Pons (tissue), 1 donor: ENCODE measurements around the gene OR2AK2.
A peak's percentile ranks its signal among the peaks of the same experiment; 100 is the strongest.

Experiments
- DNase-seq: peaks from one replicate; pipeline ENCODE4 v3.0.0-alpha.2; 2016; ENCODE audit warnings: low spot score

The OR2AK2 gene, protein sequence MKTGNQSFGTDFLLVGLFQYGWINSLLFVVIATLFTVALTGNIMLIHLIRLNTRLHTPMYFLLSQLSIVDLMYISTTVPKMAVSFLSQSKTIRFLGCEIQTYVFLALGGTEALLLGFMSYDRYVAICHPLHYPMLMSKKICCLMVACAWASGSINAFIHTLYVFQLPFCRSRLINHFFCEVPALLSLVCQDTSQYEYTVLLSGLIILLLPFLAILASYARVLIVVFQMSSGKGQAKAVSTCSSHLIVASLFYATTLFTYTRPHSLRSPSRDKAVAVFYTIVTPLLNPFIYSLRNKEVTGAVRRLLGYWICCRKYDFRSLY

DNA sequence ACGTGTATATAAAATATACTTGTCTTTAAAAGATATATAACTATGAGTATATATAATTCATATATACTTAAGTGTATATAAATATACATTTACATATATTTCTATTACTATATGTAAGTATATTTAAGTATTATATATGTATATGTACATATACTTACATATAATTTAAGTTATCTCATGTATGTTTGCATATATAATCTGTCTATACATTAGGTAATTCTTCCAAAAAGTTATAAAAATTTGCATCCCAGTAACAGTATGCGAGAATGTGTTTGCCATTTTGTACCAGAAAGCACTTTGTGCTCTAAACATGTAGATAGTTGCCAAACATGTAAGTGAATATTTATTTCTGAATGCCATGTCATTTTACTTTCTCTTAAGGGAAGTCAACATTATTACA is at the start of gene OR2AK2:
OR2AK2 (plus strand) TSS at position 301 of the 400 bp plus-strand sequence. CDS start 144 bp downstream, outside the sequence.
- no peak for DNase-seq

DNA sequence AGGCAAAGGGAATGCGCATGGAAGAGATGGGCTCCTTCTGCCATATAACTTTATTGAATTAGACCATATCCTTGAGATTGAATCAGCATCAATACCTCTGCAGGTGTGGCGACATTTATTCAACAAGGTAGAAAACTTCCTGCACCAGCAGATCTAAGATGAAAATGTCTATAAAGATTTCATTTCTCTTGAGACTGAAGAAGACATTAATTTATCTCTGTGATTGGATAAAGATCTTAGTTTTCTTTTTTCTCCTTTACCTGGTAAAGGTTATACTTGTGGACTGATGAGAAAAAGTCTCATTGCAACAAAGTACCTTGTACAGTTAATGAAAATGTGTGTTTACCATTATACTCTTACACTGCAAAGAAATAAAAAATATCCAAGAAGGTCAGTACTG is 45.1 kb upstream of the OR2AK2 start, which contains the start of gene OR2T8:
OR2T8 (plus strand) TSS at position 301 of the 400 bp plus-strand sequence. CDS start 766 bp downstream, outside the sequence.
- no peak for DNase-seq

DNA sequence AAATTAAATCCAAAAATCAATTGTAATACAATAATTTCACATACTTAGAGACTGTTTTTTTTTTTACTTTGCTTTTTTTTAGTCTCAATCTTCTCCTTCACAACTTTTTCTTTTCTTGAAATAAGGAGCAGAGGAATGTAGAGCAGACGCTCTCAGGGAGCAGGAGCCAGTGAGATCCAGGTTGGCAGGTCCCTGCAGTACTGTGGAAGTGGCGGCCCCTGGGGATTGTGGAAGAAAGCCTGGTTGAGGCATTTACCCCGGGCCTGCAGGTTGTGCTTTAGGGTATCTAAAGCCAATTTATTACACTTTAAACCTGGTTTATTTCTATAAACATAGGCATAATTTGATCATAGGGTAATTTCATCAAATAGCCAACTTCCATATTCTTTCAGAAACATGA is 41.1 kb upstream of the OR2AK2 start:
- DNase-seq = no peak

DNA sequence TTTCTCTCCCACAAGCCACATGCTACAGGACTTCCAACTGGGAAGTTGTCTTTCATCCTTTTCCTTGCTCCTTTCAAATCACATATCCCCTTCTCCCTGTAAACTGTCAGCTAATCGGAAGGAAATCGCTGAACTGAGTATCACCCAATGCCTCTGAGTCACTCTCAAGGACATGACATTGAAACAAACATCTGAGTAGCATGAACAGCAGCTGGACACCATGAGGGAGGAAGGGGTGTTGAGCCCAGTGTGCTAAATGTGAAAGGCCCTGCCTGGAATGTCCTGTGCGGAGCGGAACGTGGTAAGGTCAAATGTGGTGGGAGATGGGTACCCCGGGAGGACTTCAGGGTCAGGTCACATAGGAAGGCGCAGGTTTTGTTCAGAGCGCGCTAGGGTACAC is 40.2 kb upstream of the OR2AK2 start, which contains the start of gene OR2AJ1:
OR2AJ1 (plus strand) TSS at position 22 of the 400 bp plus-strand sequence. CDS start 8,880 bp downstream, outside the sequence.
- no peak for DNase-seq

DNA sequence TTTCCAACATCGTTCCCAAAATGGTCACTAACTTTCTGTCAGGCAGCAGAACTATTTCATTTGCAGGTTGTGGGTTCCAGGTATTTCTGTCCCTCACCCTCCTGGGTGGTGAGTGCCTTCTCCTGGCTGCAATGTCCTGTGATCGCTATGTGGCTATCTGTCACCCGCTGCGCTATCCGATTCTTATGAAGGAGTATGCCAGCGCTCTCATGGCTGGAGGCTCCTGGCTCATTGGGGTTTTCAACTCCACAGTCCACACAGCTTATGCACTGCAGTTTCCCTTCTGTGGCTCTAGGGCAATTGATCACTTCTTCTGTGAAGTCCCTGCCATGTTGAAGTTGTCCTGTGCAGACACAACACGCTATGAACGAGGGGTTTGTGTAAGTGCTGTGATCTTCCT is 31.0 kb upstream of the OR2AK2 start:
- DNase-seq = no peak

DNA sequence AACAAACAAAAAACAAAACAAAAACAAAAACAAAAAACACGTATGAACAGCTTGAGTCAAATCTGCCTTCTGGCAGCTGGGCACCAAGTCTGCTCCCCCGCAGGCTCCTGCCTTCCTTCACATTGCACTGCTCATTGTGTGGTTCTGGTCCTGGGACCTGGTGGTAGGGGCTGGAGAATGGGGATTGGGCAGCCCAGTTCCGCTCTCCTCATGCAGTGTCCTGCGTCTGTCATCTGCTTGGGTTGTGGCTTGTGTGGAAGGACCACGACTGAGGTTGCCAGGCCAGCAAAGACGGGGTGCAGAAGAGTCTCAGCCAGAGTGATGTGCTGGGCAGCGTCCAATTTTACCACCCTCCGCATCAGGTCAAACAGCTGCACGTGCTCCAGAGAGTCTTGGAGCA is 29.3 kb upstream of the OR2AK2 start:
- no peak for DNase-seq

DNA sequence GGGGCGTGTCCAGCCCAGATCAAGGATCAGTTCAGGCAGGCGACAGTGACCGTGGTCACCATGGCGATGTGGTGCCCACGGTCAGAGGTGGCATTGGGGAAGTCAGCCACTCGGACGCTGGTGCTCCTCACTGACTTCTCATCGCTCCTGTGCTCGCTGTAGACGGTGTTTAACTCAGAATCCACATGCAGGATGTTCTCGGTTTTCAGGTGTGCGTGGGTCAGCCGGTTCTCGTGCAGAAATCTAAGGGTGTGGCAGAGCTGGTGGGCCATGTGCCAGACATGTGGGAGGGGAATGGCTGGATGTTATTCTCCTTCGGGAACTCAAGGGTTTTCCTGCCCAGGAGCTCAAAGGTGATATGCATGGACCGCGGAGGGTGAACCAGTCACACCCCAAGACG is 28.6 kb upstream of the OR2AK2 start:
- no peak for DNase-seq

DNA sequence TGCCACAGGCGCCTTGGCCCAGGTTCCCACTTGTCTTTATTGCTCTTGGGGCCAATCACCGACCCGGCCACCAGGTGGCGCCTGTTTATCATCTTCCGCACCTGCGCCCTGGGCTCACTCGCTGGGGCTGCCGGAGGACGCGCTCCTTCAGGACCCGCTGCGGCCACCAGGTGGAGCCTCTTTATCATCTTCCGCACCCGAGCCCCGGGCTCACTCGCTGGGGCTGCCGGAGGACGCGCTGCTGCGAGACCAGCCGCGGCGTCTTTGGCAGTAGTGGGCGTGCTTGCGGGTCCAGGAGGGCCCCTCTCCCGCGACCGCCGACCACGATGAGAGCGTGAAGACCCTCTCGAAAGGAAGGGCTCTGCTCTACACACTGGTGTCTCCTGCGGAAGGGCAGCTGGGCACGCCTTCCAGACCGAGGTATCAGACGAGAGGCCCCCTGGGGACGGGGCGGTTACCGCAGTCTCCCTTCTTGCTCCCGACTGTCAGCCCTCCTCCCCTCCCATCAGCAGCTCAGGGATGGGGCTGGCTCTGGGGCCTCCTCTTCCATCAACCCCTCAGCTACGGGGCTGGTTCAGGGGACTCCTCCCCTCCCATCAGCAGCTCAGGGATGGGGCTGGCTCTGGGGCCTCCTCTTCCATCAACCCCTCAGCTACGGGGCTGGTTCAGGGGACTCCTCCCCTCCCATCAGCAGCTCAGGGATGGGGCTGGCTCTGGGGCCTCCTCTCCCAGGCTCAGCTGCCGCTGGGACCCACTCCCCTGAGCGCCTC is 27.9 kb upstream of the OR2AK2 start:
- DNase-seq = peak; percentile 57

DNA sequence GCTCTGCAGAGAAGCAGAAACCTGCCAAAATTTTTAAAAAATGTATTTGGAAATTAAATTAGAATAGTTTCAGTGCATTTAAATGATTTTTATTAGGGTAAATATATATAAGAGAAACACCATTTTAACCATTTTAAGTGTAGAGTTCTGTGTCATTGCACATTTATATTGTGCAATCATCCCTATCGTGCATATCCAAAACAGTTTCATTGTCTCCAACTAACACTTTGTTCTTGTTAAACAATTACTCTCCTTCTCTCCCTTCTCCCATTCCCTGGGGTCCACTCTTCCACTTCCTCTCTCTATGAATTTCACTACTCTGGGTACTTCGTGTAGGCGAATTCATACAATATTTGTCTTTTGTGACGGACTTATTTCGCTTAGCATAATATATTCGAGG is 22.4 kb upstream of the OR2AK2 start:
- DNase-seq = no peak

DNA sequence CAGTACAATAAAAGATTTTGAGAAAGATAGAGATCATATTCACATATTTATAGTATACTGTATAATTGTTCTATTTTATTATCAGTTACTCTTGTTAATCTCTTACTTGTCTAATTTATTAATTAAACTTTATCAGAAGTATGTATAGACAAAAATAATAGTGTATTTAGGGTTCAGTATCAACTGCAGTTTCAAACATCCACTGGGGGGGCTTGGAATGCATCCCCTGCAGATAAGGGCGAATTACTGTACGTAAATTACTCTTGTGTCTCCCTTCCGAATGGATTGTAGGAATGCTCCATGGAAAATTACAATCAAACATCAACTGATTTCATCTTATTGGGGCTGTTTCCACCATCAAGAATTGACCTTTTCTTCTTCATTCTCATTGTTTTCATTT is 16.5 kb upstream of the OR2AK2 start, which contains the start of gene OR2L8:
OR2L8 (plus strand) TSS at position 301 of the 400 bp plus-strand sequence; CDS start at position 301, 0 bp downstream.
- DNase-seq = no peak

DNA sequence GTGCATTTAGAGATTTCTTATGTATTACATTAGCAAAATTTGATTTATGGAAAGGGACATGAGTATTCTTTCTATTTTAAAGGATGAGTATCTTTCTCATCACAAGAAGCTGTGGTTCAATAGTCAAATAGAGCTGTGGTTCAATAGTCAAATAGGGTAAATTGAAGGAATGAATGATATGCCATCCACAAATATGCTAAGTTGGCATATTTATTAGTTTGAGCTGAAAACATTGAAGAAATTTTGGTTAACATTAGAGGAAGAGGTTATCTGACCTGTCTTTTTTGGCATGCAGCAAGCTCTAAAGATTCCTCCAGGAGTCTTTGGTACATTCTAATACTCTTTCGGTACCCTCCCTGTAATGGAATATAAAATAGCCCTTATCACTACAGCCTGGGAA is 11.6 kb upstream of the OR2AK2 start:
- DNase-seq = no peak

DNA sequence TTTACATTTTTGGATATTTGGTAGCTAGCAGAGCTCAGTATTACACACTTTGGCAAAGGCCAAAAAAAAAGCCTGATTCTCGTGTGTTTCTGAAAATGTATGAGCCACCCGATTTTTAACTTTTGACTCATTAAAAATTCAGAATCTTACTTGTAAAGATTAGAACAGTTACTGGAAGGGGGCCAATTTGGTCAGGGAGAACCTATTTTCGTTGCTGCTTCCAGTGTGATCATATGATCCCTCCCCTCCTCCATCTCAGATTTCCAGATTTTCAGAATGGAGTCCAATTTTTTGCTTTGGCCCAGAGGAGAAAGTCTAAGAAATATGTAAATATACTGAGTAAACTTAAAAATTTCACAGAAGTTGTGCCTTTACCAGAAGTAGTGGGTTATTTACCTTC is 3.2 kb upstream of the OR2AK2 start:
- no peak for DNase-seq

DNA sequence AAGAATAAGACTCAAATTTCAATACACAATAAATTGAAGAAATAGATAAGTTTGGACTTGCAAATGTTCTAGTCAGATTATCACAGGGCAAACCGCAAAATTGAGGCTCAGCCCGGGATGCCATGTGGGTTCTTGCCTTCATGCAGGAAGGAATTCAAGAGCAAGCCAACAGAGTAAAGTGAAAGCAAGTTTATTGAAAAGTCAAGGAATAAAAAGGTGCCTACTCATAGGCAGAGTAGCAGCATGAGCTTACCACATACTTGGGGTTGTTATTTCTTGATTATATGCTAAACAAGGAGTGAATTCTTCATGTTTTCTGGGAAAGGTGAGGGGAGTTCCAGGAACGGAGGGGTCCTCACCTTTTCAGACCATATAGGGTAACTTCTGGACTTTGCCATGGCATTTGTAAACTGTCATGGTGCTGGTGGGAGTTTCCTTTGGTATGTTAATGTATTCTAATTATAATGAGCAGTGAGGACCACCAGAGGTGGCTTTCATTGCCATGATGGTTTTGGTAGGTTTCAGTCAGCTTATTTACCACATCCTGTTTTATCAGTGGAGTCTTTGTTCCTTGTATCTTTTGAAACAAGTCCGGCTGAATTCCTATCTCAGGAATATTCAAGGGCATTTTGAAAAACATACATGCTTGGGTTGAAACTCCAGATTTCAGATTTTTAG is 2.0 kb upstream of the OR2AK2 start:
- DNase-seq = no peak

DNA sequence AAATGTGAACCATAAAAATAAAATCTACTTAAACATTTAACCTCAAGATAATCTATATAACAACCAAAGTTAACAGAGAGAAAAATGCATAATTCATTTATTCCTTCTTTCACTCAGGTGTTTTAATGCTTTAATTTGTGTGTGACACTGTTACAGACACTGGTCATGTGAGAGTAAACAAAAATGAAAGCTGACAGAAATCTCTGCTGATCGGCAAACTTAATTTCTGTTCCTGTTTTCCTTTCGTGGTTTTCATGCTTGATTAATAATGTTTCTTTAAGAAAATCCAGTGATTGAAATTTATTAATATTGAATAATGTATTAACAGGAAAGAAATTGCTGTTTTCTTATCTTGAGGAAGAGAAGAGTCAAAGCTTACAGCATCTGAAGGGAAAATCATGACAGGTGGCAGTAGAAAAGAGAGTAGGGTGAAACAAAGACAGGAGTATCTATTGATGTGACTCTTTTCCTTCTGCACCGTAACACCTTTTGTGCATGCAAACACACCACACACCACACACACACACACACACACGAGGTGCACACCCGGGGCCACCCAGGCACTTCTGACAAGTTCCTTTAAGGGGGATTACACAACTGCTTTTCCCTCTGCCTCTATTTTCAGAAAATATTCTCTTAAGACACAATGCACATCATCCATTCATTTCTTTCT is 1.6 kb downstream of the OR2AK2 start:
- DNase-seq = no peak

DNA sequence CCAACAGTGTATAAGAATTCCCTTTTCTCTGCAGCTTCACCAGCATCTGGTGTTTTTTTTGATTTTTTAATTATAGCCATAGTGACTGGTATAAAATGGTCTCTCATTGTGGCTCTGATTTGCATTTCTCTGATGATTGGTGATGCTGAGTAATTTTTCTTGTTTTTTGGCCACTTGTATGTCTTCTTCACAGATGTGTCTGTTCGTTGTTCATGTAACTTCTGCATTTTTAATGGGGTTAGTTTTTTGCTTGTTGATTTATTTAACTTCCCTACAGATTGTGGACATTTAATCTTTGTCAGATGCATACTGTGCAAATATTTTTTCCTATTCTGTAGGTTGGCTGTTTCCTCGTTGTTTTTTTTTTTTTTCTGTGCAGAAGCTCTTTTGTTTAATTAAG is 28.0 kb downstream of the OR2AK2 start:
- no peak for DNase-seq

DNA sequence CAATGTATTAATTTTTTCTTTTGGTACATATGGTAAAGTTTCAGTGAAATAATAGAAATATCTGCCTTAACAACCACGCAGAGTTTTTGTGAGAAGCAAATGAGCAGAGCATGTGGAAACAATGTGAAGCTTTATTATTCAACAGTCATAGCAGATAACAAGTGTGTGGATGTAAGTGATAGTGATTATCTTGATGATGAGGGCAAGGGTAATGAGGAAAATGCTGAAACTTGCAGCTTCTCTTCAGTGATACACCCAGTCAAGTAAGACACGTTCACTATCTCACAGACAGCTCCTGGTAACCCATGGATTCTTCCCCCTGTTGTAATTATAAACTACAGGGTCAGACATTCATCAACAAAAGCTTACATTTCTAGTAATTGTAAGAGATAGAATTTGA is 33.8 kb downstream of the OR2AK2 start:
- DNase-seq = no peak

DNA sequence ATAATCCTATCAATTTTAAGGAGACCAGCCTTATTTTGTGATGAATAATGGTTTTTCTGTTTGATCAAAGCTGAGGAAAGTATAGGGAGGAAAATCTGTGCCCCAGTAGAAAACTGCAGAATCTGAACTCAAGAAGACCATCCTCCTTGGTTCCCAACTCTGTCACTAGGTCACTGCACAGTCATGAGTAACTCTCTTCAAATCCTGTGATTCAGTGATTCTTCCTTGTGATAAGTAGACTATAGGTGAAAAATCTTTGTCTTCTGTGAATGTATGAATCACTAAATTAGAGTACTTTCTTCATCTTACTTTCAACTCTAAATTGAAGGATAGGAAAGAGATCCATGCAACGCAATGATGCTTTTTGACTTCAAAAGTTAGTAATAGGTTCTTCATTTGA is 35.1 kb downstream of the OR2AK2 start:
- no peak for DNase-seq

DNA sequence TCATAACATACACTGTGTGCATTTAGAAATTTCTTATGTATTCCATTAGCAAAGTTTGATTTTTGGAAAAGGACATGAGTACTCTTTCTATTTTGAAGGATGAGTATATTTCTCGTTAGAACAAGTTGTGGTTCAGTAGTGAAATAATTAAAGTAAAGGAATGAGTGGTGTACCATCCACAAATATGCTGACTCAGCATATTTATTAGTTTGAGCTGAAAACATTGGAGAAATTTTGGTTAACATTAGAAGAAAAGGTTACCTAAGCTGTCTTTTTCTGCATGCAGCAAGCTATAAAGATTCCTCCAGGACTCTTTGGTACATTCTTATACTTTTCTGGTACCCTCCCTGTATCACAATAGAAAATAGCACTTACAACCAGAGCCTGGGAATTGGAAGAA is 42.7 kb downstream of the OR2AK2 start:
- DNase-seq = no peak

DNA sequence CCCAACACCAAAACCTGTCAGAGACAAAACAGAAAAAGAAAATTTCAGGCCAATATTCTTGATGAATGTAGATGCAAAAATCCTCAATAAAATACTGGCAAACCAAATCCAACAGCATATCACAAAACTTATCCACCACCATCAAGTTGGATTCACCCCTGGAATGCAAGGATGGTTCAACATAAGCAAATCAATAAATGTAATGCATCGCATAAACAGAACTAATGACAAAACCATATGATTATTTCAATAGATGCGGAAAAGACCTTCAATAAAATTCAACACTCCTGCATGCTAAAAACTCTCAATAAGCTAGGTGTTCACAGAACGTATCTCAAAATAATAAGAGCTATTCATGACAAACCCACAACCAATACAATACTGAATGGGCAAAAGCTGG is 44.6 kb downstream of the OR2AK2 start:
- DNase-seq = no peak

DNA sequence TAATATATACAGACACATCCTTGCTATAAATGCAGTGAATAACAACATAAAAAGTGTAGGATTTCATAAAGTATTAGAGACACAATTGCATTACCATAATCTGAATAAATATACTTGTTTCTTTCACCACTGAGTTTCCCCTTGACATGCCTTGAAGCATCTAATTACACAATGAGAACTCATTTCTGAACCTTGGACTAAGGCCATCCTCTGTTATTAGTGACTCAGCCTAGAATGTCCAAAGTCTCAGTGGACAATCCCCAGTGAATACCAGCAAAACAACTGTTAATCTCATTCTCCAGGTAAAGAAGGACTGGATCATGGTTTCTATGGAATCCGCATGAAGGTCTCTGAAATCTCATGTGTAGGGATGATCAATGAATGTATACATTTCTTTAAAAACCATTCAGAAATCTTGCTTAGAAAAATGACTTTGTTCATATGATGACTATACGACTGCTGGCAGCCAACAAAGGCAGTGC is 48.2 kb downstream of the OR2AK2 start, which contains the start of gene OR2L5:
OR2L5 (plus strand) TSS at position 432 of the 482 bp plus-strand sequence. CDS start 8,288 bp downstream, outside the sequence.
- DNase-seq = peak; percentile 35

DNA sequence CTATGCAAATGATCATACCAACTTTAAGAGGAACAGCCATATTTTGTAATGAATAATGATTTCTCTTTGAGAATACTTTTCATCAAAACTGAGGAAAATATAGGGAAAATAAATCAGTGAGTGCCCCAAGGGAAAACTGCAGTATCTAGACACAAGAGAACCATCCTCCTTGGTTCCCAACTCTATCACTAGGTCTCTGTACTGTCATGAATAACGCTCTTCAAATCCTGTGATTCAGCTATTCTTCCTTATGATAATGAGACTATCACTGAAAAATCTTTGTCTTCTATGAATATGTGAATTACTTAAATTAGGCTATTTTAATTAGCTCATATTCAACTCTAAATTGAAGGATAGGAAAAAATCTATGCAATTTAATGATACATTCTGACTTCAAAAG is 50.8 kb downstream of the OR2AK2 start:
- DNase-seq = peak; percentile 63
